Measurements from ENCODE around the gene BET1.

BET1 gene

DNA sequence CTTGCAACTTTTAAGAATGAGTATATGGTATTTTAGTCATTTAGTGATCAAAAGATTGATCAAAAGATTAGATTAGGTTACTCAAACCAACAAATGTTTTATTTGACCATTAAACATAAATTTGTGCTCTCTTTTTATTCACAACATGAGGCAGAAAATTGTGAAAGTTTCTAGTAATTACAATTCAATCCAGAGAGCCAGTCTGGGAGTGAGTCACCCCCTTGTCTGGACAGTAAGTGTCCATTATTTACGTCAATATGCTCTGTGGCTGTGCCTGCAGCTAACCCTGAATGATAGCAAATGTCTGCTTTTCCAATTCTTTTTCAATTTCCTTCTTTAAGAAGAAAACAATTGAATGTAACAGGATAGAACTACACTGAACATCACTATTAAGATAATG is 54.7 kb downstream of the BET1 start:
- Mint-ChIP-seq H3K36me3 (ENCODE audit: low read depth) (no peaks in the 10 kb centered on the region), H3K9me3 (no peaks in the 10 kb centered on the region), H3K27ac (no peak overlapping the region), H3K27me3 (ENCODE audit: low read depth, poor library complexity) (no peaks in the 10 kb centered on the region), H3K4me3 (no peak overlapping the region), H3K4me1 (no peaks in the 10 kb centered on the region)
- DNase-seq = no peak
- TF ChIP-seq, protein P1, sequence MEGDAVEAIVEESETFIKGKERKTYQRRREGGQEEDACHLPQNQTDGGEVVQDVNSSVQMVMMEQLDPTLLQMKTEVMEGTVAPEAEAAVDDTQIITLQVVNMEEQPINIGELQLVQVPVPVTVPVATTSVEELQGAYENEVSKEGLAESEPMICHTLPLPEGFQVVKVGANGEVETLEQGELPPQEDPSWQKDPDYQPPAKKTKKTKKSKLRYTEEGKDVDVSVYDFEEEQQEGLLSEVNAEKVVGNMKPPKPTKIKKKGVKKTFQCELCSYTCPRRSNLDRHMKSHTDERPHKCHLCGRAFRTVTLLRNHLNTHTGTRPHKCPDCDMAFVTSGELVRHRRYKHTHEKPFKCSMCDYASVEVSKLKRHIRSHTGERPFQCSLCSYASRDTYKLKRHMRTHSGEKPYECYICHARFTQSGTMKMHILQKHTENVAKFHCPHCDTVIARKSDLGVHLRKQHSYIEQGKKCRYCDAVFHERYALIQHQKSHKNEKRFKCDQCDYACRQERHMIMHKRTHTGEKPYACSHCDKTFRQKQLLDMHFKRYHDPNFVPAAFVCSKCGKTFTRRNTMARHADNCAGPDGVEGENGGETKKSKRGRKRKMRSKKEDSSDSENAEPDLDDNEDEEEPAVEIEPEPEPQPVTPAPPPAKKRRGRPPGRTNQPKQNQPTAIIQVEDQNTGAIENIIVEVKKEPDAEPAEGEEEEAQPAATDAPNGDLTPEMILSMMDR (IDR thresholded peaks at IDR 0.05) = no peak

DNA sequence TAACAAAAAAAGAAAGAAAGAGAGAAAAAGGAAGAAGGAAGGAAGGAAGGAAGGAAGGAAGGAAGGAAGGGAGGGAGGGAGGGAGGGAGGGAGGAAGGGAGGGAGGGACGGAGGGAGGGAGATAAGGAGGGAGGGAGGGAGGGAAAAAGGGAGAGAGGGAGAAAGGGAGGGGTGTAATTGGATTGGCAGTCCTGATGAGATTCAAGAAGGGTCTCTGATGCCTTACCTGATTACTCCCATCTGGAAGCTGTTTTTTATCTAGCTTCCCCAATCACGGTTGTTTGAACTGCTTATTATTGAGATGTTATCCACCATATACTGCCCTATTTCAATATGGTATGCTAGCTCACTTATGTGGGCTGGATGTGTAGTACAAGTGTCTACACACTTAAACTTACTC is 55.3 kb downstream of the BET1 start:
- Mint-ChIP-seq H3K36me3 (ENCODE audit: low read depth) (no peaks in the 10 kb centered on the region), H3K4me1 (no peaks in the 10 kb centered on the region), H3K27ac (no peak overlapping the region), H3K9me3 (no peaks in the 10 kb centered on the region), H3K4me3 (no peak overlapping the region), H3K27me3 (ENCODE audit: low read depth, poor library complexity) (no peaks in the 10 kb centered on the region)
- TF ChIP-seq, protein P1 (IDR thresholded peaks at IDR 0.05) = no peak
- no peak for DNase-seq

GRCh38 chr7:93948106-93948505 is 56.0 kb downstream of the BET1 start:
- Mint-ChIP-seq H3K27me3 (ENCODE audit: low read depth, poor library complexity) (no peaks in the 10 kb centered on the region), H3K9me3 (no peaks in the 10 kb centered on the region), H3K36me3 (ENCODE audit: low read depth) (no peaks in the 10 kb centered on the region), H3K4me3 (no peak overlapping the region), H3K4me1 (no peaks in the 10 kb centered on the region), H3K27ac (no peak overlapping the region)
- TF ChIP-seq, protein P1 (IDR thresholded peaks at IDR 0.05) = no peak
- DNase-seq = no peak

DNA sequence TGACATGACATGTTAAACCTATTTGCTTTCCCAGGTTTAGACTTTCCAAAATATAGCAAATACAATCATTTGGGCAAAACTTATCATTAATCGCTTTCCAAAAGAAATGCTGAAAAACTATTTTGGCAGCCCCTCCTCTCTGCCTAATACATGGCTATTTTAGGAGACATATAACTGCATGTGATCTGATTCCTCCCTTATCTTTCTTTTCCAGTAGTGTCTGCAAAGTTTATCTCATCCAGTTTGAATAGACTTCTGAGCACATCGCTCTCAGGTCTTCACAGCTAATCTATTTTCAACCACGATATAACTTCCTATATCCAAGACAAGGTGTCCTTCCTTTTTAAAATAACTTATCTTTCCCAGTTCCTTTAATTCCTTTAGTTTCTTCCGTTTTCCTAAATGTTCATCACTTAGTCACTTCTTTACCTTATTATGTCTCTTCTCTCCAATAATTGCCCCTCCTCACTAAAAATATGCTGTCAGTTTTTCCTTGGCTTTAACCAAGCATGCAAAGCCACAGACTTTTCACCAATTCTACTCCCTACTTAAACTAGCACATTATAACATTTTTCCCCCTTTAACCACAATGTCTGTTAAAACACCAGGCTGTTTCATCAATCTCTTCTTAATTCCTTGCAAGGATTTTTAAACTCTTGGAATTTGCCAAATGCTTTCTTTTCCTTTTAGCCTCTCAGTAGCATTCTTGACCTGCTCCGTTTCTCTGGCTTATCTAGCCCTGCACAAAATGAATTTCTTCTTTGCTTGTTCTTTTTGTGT is 58.2 kb downstream of the BET1 start:
- Mint-ChIP-seq H3K36me3 (ENCODE audit: low read depth) (no peaks in the 10 kb centered on the region), H3K4me3 (no peak overlapping the region), H3K27me3 (ENCODE audit: low read depth, poor library complexity) (no peaks in the 10 kb centered on the region), H3K27ac (no peak overlapping the region), H3K4me1 (peaks cover 1% of the 10 kb centered on the region), H3K9me3 (no peaks in the 10 kb centered on the region)
- TF ChIP-seq, protein P1 (IDR thresholded peaks at IDR 0.05) = no peak
- DNase-seq = no peak

GRCh38 chr7:93945083-93945482 is 59.1 kb downstream of the BET1 start:
- Mint-ChIP-seq H3K36me3 (ENCODE audit: low read depth) (no peaks in the 10 kb centered on the region), H3K9me3 (no peaks in the 10 kb centered on the region), H3K4me3 (no peak overlapping the region), H3K27ac (no peak overlapping the region), H3K27me3 (ENCODE audit: low read depth, poor library complexity) (no peaks in the 10 kb centered on the region), H3K4me1 (peaks cover 9% of the 10 kb centered on the region)
- TF ChIP-seq, protein P1 (IDR thresholded peaks at IDR 0.05) = no peak
- DNase-seq = no peak

DNA sequence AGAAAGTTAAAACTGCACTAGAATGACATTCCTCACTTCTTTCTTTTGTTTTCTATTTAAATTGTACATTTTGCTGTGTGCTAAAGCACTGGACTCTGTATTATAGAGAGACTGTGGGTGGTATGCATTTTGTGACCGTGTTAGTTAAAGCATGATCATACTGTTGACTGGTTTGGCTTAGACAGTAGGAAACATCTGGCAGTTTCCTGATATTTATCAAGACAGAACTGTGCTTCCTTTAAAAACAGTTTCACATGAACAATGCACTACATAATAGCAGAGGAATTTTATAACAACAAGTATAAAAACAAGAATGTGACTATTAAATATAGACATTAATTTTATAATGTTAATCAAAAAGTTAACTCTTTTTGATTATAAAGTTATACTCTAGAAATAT is 59.5 kb downstream of the BET1 start:
- TF ChIP-seq, protein P1 (IDR thresholded peaks at IDR 0.05) = no peak
- Mint-ChIP-seq H3K27ac (no peak overlapping the region), H3K9me3 (peaks cover 3% of the 10 kb centered on the region), H3K4me1 (peaks cover 13% of the 10 kb centered on the region), H3K4me3 (no peak overlapping the region), H3K27me3 (ENCODE audit: low read depth, poor library complexity) (no peaks in the 10 kb centered on the region), H3K36me3 (ENCODE audit: low read depth) (no peaks in the 10 kb centered on the region)
- no peak for DNase-seq
